Ascending aorta (tissue), 2 donors: ENCODE results near the gene KCNH1. TPM values are rescaled to one million over a fixed set of nuclear protein-coding genes. Genes with fewer than 3 reads are reported as not detected.

Experiments
- DNase-seq, 2 donors: peaks; one replicate each; pipeline ENCODE4 v3.0.0-alpha.2; 2019; ENCODE audit warnings: low spot score in 2 of 2
- H3K27ac ChIP-seq, 2 donors: fragments of 200-600 bp; sonication (generic); one replicate each; pipeline ENCODE4 v1.5.1; 2016 to 2017; ENCODE audit warnings: mild to moderate bottlenecking in 1 of 2
- H3K27me3 ChIP-seq: fragments of 200-600 bp; sonication (generic); one replicate; pipeline ENCODE4 v1.5.1; 2017
- H3K36me3 ChIP-seq, 2 donors: fragments of 200-600 bp; sonication (generic); one replicate each; pipeline ENCODE4 v1.5.1; 2016
- H3K4me1 ChIP-seq, 2 donors: fragments of 200-600 bp; sonication (generic); one replicate each; pipeline ENCODE4 v1.5.1; 2016 to 2017; ENCODE audit warnings: mild to moderate bottlenecking in 1 of 2
- H3K4me3 ChIP-seq, 2 donors: fragments of 200-600 bp; sonication (generic); one replicate each; pipeline ENCODE4 v1.5.1; 2016 to 2017; ENCODE audit warnings: mild to moderate bottlenecking in 1 of 2
- H3K9me3 ChIP-seq, 2 donors: fragments of 200-600 bp; sonication (generic); one replicate each; pipeline ENCODE4 v1.5.1; 2016
- CTCF ChIP-seq, 3 experiments: fragments of 200-600 bp in 2 of 3; fragments of 450-650 bp in 1 of 3; sonication (generic) in 2 of 3; IDR thresholded peaks; one replicate each; pipeline ENCODE4 v1.5.1; 2016 to 2019; ENCODE audit warnings: antibody characterized with exemption in 3 of 3, mild to moderate bottlenecking in 1 of 3, moderate library complexity in 1 of 3
- intact Hi-C: fragments of 100-400 bp; cut with DNase I; formaldehyde crosslinking; loops from one replicate; pipeline ENCODE4 v1.15.1; 2023
- total RNA-seq: library from RNA; depleted of rRNA; stranded (reverse); fragments of >200 nt; gene quantifications from one replicate; pipeline ENCODE4 v1.1.0, GENCODE V29; 2016

The KCNH1 gene
- total RNA-seq, 1 donor from 2014 or later = not detected

DNA sequence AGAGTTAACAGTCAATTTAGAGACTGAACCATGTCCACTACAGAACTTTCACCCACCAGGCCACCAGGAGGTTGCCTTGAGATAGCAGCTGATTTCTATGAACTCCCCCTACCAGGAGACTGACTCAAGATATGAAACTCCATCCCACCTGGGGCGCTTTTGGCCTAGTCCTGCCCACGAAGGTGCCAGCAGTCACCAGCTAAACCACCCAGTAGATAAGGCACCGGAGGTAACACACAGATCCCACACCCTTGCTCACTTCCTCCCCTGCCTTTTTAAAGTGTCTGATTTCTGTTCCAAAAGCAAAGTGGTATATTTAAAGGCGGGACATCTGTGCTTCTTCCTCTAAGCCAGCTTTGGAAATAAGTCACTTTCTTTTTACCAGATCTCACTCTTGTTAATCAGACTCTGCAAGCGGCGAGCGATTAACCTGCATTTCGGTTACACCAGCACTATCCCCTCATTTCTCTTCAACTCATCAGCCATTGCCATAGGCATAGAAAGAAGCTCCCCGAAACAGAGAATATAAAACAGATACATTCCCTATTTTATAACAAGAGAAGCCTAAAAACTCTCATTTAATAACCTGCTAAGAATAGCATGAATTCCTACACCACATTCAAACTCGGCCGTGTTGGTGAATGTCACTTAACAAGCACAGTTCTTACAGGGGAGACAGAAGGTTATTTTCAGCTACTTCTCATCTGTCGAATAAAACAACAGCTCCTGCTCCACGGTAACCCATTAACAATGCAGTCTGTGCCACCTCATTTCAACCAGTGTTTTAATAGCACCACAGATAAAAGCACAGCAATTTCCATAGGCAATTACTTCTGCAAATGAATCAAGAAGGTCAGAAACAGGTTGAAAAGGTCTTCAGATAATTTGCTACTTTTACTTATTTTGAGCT, 318.1 kb downstream of the KCNH1 start:
- intact Hi-C loops = no loop called here
- H3K9me3 ChIP-seq = no peaks in the 10 kb centered on the region
- no peak overlapping the region for H3K27ac ChIP-seq
- no peaks in the 10 kb centered on the region for H3K36me3 ChIP-seq
- no peak overlapping the region for H3K4me3 ChIP-seq
- no peaks in the 10 kb centered on the region for H3K27me3 ChIP-seq
- no peak for TF ChIP-seq CTCF (IDR thresholded peaks at IDR 0.05)
- no peaks in the 10 kb centered on the region for H3K4me1 ChIP-seq
- no peak for DNase-seq

GRCh38 chr1:210814382-210815123, 319.4 kb downstream of the KCNH1 start:
- no peaks in the 10 kb centered on the region for H3K9me3 ChIP-seq
- no peak for TF ChIP-seq CTCF (IDR thresholded peaks at IDR 0.05)
- no peak overlapping the region for H3K27ac ChIP-seq
- no peaks in the 10 kb centered on the region for H3K36me3 ChIP-seq
- H3K4me3 ChIP-seq = no peak overlapping the region
- H3K4me1 ChIP-seq = no peaks in the 10 kb centered on the region
- no peaks in the 10 kb centered on the region for H3K27me3 ChIP-seq
- intact Hi-C loops = no loop called here
- no peak for DNase-seq

- Histone ChIP-seq H3K4me3 (no peak overlapping the region), H3K4me1 (no peaks in the 10 kb centered on the region), H3K36me3 (no peaks in the 10 kb centered on the region), H3K27me3 (no peaks in the 10 kb centered on the region), H3K9me3 (no peaks in the 10 kb centered on the region), H3K27ac (no peak overlapping the region)
- no peak for DNase-seq
- no peak for TF ChIP-seq CTCF (IDR thresholded peaks at IDR 0.05)
- intact Hi-C loops = no loop called here
These were observed 332.4 kb downstream of the KCNH1 start for GRCh38 chr1:210801501-210801900.

DNA sequence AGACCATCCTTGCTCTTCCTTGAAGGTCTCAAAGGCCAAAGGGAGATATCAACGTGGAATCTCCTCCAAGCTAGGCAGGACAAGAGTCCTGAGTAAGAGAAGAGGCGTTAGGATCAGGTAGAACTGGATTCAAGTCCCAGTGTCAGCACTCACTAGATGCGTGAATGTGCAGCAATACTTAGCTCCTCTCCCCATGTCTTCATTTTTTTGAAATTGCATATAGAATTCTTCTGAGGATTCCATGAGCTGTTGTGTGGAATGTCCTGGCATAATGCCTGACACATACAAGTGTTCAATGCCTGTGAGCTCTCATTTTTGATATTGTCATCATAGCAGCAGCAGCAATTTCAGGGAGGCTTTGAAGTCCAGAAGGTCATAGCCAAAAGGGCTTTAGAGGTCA, 333.2 kb downstream of the KCNH1 start:
- no peak overlapping the region for H3K27ac ChIP-seq
- H3K4me3 ChIP-seq = no peak overlapping the region
- intact Hi-C loops = no loop called here
- no peak for TF ChIP-seq CTCF (IDR thresholded peaks at IDR 0.05)
- H3K27me3 ChIP-seq = no peaks in the 10 kb centered on the region
- no peaks in the 10 kb centered on the region for H3K9me3 ChIP-seq
- no peak for DNase-seq
- H3K4me1 ChIP-seq = no peaks in the 10 kb centered on the region
- H3K36me3 ChIP-seq = no peaks in the 10 kb centered on the region

GRCh38 chr1:210800301-210800700, 333.6 kb downstream of the KCNH1 start:
- H3K9me3 ChIP-seq = no peaks in the 10 kb centered on the region
- no peak for TF ChIP-seq CTCF (IDR thresholded peaks at IDR 0.05)

More at GRCh38 chr1:210800301-210800700, 333.6 kb downstream of the KCNH1 start:
- no peak for DNase-seq
- Histone ChIP-seq H3K27me3 (no peaks in the 10 kb centered on the region), H3K4me1 (no peaks in the 10 kb centered on the region), H3K36me3 (no peaks in the 10 kb centered on the region), H3K4me3 (no peak overlapping the region), H3K27ac (no peak overlapping the region)
- intact Hi-C loops = no loop called here
